PC-9 (cell line): ENCODE measurements around the gene OPTC.

Experiments used
- CTCF ChIP-seq: fragments of 200-600 bp; sonication (generic); conservative IDR thresholded peaks from 2 replicates; pipeline ENCODE4 v1.6.1; 2017; ENCODE audit warnings: mixed run types, antibody characterized with exemption, mild to moderate bottlenecking, moderate library complexity
- EZH2 ChIP-seq: fragments of 200-600 bp; sonication (generic); IDR thresholded peaks from 2 replicates; pipeline ENCODE4 v1.8.0; 2017; ENCODE audit warnings: antibody characterized with exemption, low read depth

GRCh38 chr1:203454986-203455471 lies 38.9 kb upstream of the OPTC start:
- TF ChIP-seq CTCF = no peak
- TF ChIP-seq EZH2 = no peak
